ENCODE results near the gene IL12RB1.

DNA sequence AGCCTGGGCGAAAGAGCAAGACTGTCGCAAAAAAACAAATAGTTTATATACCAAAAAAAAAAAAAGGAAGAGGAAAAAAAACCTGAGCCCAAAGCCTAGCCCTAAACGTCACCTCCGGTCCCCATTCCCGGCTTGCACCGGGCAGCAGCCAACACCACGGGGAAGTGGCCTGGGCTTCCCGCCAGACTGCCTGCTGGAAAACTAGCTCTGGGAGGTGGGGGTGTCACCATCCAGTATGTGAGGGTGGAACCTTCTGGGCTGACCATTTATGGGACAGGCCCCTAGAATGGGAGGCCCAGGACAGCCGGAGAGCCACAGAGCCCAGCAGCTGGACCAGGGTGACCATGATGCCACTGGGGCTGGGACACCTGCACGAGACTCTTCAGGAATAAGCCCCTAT is 37.3 kb downstream of the IL12RB1 start:
- TF ChIP-seq, protein P1, sequence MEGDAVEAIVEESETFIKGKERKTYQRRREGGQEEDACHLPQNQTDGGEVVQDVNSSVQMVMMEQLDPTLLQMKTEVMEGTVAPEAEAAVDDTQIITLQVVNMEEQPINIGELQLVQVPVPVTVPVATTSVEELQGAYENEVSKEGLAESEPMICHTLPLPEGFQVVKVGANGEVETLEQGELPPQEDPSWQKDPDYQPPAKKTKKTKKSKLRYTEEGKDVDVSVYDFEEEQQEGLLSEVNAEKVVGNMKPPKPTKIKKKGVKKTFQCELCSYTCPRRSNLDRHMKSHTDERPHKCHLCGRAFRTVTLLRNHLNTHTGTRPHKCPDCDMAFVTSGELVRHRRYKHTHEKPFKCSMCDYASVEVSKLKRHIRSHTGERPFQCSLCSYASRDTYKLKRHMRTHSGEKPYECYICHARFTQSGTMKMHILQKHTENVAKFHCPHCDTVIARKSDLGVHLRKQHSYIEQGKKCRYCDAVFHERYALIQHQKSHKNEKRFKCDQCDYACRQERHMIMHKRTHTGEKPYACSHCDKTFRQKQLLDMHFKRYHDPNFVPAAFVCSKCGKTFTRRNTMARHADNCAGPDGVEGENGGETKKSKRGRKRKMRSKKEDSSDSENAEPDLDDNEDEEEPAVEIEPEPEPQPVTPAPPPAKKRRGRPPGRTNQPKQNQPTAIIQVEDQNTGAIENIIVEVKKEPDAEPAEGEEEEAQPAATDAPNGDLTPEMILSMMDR (IDR thresholded peaks at IDR 0.05 in 2 of 3, conservative IDR thresholded peaks at IDR 0.05 in 1 of 3; ENCODE audit: control insufficient read depth in 2 of 3, extremely low read depth in 1 of 3, insufficient read depth in 1 of 3, low read depth in 3 of 3, low read length in 3 of 3), result no peak
- no peak for TF ChIP-seq EP300 (IDR thresholded peaks at IDR 0.05; ENCODE audit: borderline replicate concordance in 1 of 2, control insufficient read depth in 1 of 2, low read depth in 2 of 2, low read length in 2 of 2)
- TF ChIP-seq, protein P2, sequence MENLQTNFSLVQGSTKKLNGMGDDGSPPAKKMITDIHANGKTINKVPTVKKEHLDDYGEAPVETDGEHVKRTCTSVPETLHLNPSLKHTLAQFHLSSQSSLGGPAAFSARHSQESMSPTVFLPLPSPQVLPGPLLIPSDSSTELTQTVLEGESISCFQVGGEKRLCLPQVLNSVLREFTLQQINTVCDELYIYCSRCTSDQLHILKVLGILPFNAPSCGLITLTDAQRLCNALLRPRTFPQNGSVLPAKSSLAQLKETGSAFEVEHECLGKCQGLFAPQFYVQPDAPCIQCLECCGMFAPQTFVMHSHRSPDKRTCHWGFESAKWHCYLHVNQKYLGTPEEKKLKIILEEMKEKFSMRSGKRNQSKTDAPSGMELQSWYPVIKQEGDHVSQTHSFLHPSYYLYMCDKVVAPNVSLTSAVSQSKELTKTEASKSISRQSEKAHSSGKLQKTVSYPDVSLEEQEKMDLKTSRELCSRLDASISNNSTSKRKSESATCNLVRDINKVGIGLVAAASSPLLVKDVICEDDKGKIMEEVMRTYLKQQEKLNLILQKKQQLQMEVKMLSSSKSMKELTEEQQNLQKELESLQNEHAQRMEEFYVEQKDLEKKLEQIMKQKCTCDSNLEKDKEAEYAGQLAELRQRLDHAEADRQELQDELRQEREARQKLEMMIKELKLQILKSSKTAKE (IDR thresholded peaks at IDR 0.05; ENCODE audit: low read depth, poor library complexity, severe bottlenecking), result no peak
- TF ChIP-seq RAD21 (IDR thresholded peaks at IDR 0.05; ENCODE audit: insufficient read depth, low read depth, low read length), result no peak

Data from GM12878 (cell line).